GM21737 (cell line): ENCODE measurements around the gene PPP1R9B.

Experiments used
- ATAC-seq: cut with Tn5 transposase; IDR thresholded peaks from one replicate; pipeline ENCODE4 v1.9.1; 2021; ENCODE audit warnings: mild to moderate bottlenecking, moderate library complexity; ENCODE audit not compliant: unreplicated experiment

The PPP1R9B gene

GRCh38 chr17:50110591-50111349, 39.7 kb downstream of the PPP1R9B start:
- ATAC-seq, result no peak

GRCh38 chr17:50109785-50110184, 40.7 kb downstream of the PPP1R9B start:
- no peak for ATAC-seq

GRCh38 chr17:50109207-50109606, 41.3 kb downstream of the PPP1R9B start:
- ATAC-seq, result no peak

GRCh38 chr17:50108556-50108955, 41.9 kb downstream of the PPP1R9B start:
- no peak for ATAC-seq

- ATAC-seq, result no peak
These were observed 42.6 kb downstream of the PPP1R9B start for GRCh38 chr17:50107790-50108414.

GRCh38 chr17:50106393-50107131, 43.9 kb downstream of the PPP1R9B start:
- no peak for ATAC-seq

- ATAC-seq, result no peak
These were observed 44.7 kb downstream of the PPP1R9B start for GRCh38 chr17:50105811-50106210.

- ATAC-seq, result no peak
These were observed 46.5 kb downstream of the PPP1R9B start for GRCh38 chr17:50103941-50104340.

GRCh38 chr17:50103252-50103651, 47.2 kb downstream of the PPP1R9B start:
- no peak for ATAC-seq

GRCh38 chr17:50102164-50102991, 48.1 kb downstream of the PPP1R9B start:
- ATAC-seq, result no peak

GRCh38 chr17:50101346-50102163, 48.9 kb downstream of the PPP1R9B start:
- ATAC-seq, result no peak

GRCh38 chr17:50100921-50101345, 49.5 kb downstream of the PPP1R9B start:
- no peak for ATAC-seq

- no peak for ATAC-seq
These were observed 50.0 kb downstream of the PPP1R9B start for GRCh38 chr17:50100480-50100883.

- no peak for ATAC-seq
These were observed 51.5 kb downstream of the PPP1R9B start for GRCh38 chr17:50099003-50099402.

GRCh38 chr17:50098583-50098982, 51.9 kb downstream of the PPP1R9B start:
- ATAC-seq, result no peak

- no peak for ATAC-seq
These were observed 52.6 kb downstream of the PPP1R9B start for GRCh38 chr17:50097926-50098325.

- no peak for ATAC-seq
These were observed 53.0 kb downstream of the PPP1R9B start for GRCh38 chr17:50097455-50097854.

GRCh38 chr17:50096758-50097157, 53.7 kb downstream of the PPP1R9B start:
- ATAC-seq, result no peak

- ATAC-seq, result no peak
These were observed 54.4 kb downstream of the PPP1R9B start for GRCh38 chr17:50096092-50096491.

GRCh38 chr17:50095626-50096037, 54.8 kb downstream of the PPP1R9B start:
- ATAC-seq, result no peak
